Measurements from ENCODE around the gene MOV10L1. TPM values are rescaled to one million over a fixed set of nuclear protein-coding genes. Genes with fewer than 3 reads are reported as not detected.

Gene MOV10L1
- total and polyA plus RNA-seq, 2 experiments from 2014 or later: 0.73 to 1.8 TPM

- no peak for ATAC-seq
- Histone ChIP-seq H3K79me2 (replicated peaks; ENCODE audit: insufficient read depth) (peaks cover 44% of the 10 kb centered on the region), H4K20me1 (replicated peaks; ENCODE audit: insufficient read depth) (peaks cover 16% of the 10 kb centered on the region; the same call in 1 of the 2 replicates), H3K4me3 (no peak overlapping the region), H3K9me2 (ENCODE audit: insufficient read depth) (no peaks in the 10 kb centered on the region), H3K4me1 (ENCODE audit: insufficient read depth) (peaks cover 17% of the 10 kb centered on the region), H3K4me2 (no peak overlapping the region), H3K36me3 (ENCODE audit: insufficient read depth) (no peaks in the 10 kb centered on the region), H3K27ac (ENCODE audit: low read depth) (no peak overlapping the region), H2AFZ (no peak overlapping the region), H3K27me3 (ENCODE audit: insufficient read depth) (0 out of 2 replicates have a peak, but pooled peaks cover 10% of the 10 kb centered on the region), H3F3A (replicated peaks; ENCODE audit: low read depth) (0 out of 2 replicates have a peak, but pooled peaks cover 2% of the 10 kb centered on the region)
- TF ChIP-seq ZNF462 (CRISPR knock-in tag; IDR thresholded peaks at IDR 0.05) (no peak), CREB1 (CRISPR knock-in tag; IDR thresholded peaks at IDR 0.05; ENCODE audit: low read depth) (no peak), ZNF331 (CRISPR knock-in tag; IDR thresholded peaks at IDR 0.05; ENCODE audit: low read depth) (no peak), JUNB (IDR thresholded peaks at IDR 0.05; ENCODE audit: unreplicated experiment) (no peak), ZNF114 (CRISPR knock-in tag; IDR thresholded peaks at IDR 0.05) (no peak), ETS1 (IDR thresholded peaks at IDR 0.05) (no peak), CTCF (conservative IDR thresholded peaks at IDR 0.05; ENCODE audit: low read depth in 2 of 2) (no peak), NANOG (IDR thresholded peaks at IDR 0.05; ENCODE audit: borderline replicate concordance) (no peak), EZH2phosphoT487 (IDR thresholded peaks at IDR 0.05; ENCODE audit: unreplicated experiment) (no peak), REST (IDR thresholded peaks at IDR 0.05; ENCODE audit: unreplicated experiment) (no peak), STAT1 (IDR thresholded peaks at IDR 0.05; ENCODE audit: unreplicated experiment) (no peak), POLR2AphosphoS5 (IDR thresholded peaks at IDR 0.05; ENCODE audit: low read depth) (no peak), EZH2 (IDR thresholded peaks at IDR 0.05; ENCODE audit: low read depth, unreplicated experiment) (no peak)
- Mint-ChIP-seq H3K27me3 (ENCODE audit: insufficient read depth, low read depth, poor library complexity) (peaks cover 15% of the 10 kb centered on the region), H3K36me3 (ENCODE audit: low read depth) (peaks cover 4% of the 10 kb centered on the region; the same call in 1 of the 3 replicates), H3K9me3 (no peaks in the 10 kb centered on the region), H3K27ac (no peak overlapping the region), H3K4me1 (peaks cover 20% of the 10 kb centered on the region), H3K4me3 (no peak overlapping the region)
- DNase-seq (ENCODE audit: low spot score): no peak
These were observed 98.5 kb downstream of the MOV10L1 start for GRCh38 chr22:50188356-50188755.

All from GM23338 (cell line).